Hepatocyte (in vitro differentiated cells): Measurements from ENCODE around the gene IKZF2.

Source experiments
- EZH2phosphoT487 ChIP-seq: fragments of 200-600 bp; sonication (generic); IDR thresholded peaks from one replicate; pipeline ENCODE4 v1.6.1; 2018; ENCODE audit warnings: antibody characterized with exemption, mild to moderate bottlenecking, low read depth, moderate library complexity; ENCODE audit not compliant: unreplicated experiment, severe bottlenecking
- TF ChIP-seq, protein P1 (sequence below): fragments of 200-600 bp; sonication (generic); IDR thresholded peaks from 2 replicates; pipeline ENCODE4 v1.5.1; 2016; ENCODE audit warnings: antibody characterized with exemption, mild to moderate bottlenecking; ENCODE audit not compliant: poor library complexity

- TF ChIP-seq, protein P1, sequence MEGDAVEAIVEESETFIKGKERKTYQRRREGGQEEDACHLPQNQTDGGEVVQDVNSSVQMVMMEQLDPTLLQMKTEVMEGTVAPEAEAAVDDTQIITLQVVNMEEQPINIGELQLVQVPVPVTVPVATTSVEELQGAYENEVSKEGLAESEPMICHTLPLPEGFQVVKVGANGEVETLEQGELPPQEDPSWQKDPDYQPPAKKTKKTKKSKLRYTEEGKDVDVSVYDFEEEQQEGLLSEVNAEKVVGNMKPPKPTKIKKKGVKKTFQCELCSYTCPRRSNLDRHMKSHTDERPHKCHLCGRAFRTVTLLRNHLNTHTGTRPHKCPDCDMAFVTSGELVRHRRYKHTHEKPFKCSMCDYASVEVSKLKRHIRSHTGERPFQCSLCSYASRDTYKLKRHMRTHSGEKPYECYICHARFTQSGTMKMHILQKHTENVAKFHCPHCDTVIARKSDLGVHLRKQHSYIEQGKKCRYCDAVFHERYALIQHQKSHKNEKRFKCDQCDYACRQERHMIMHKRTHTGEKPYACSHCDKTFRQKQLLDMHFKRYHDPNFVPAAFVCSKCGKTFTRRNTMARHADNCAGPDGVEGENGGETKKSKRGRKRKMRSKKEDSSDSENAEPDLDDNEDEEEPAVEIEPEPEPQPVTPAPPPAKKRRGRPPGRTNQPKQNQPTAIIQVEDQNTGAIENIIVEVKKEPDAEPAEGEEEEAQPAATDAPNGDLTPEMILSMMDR, result no peak
- TF ChIP-seq EZH2phosphoT487, result no peak
These were observed 181.3 kb downstream of the IKZF2 start for GRCh38 chr2:212970132-212970531.
